ENCODE data around the gene TCAIM. TPM values are rescaled to one million over a fixed set of nuclear protein-coding genes. Genes with fewer than 3 reads are reported as not detected.

TCAIM gene
- 10 to 100 TPM; 18.7 to 24.0 (median 22.0) TPM for total RNA-seq
- polyA plus RNA-seq = 10 to 100 TPM; 11.1 to 18.8 TPM
- long read RNA-seq, donor 1, transcript TCAIM-203 (4 exons, 2,178 nt) = major isoform, 20 of 55 reads
- long read RNA-seq, donor 1, transcript TCAIM-202 (4 exons, 1,998 nt) = minor isoform, 6 of 55 reads
- long read RNA-seq, donor 1, partial matches to known transcripts = 5 of 55 reads
- long read RNA-seq, donor 1, other reads (novel, unspliced or antisense) = 12 of 55 reads
- long read RNA-seq, donor 2, partial matches to known transcripts = 0 of 4 reads
- long read RNA-seq, donor 2, other reads (novel, unspliced or antisense) = 0 of 4 reads
- long read RNA-seq, donor 3, transcript TCAIM-203 (4 exons, 2,178 nt) = major isoform, 9 of 38 reads
- long read RNA-seq, donor 3, transcript TCAIM-204 (11 exons, 3,306 nt) = minor isoform, 7 of 38 reads
- long read RNA-seq, donor 3, partial matches to known transcripts = 0 of 38 reads
- long read RNA-seq, donor 3, other reads (novel, unspliced or antisense) = 16 of 38 reads

GRCh38 chr3:44338010-44338827, at the start of gene TCAIM:
Gene TCAIM, plus strand, starts transcription at chr3:44338766. Its CDS starts 16,017 bp downstream, at chr3:44354783.
- Histone ChIP-seq H3K27me3 (no peaks in the 10 kb centered on the region), H3K4me3 (peak within 1 kb of the TSS; percentile 76), H3K9me3 (no peaks in the 10 kb centered on the region), H3K27ac (peak within 1 kb of the TSS; percentile 73 to 98), H3K36me3 (no peaks in the 10 kb centered on the region), H3K4me1 (ENCODE audit: insufficient read depth) (no peaks in the 10 kb centered on the region)
- intact Hi-C loops (cut with DNase I) = loop anchor here in 2 of 4 donors (10.0 kb wide), 2 partner anchors 57 to 287 kb away; partner anchors contain the start of gene ZNF197 (in 1 of the 2)
- TF ChIP-seq POLR2A (IDR thresholded peaks at IDR 0.05) (peak; percentile 89), EP300 (IDR thresholded peaks at IDR 0.05) (no peak)
- WGBS, 3 donors = 0 to 1% (median 1%) methylated on average over 39 to 77 of the region's 77 CpGs
- DNase-seq = peak; percentile 97 to 98 (median 98)

GRCh38 chr3:44289882-44290462, 48.6 kb upstream of the TCAIM start:
- Histone ChIP-seq H3K9me3 (no peaks in the 10 kb centered on the region), H3K4me1 (ENCODE audit: insufficient read depth) (no peaks in the 10 kb centered on the region), H3K36me3 (no peaks in the 10 kb centered on the region), H3K27me3 (no peaks in the 10 kb centered on the region), H3K27ac (no peak overlapping the region), H3K4me3 (no peak overlapping the region)
- intact Hi-C loops (cut with DNase I) = no loop called here
- DNase-seq = no peak
- TF ChIP-seq CTCF (IDR thresholded peaks at IDR 0.05) (no peak), POLR2A (IDR thresholded peaks at IDR 0.05) (no peak), EP300 (IDR thresholded peaks at IDR 0.05) (no peak)
- WGBS, 3 donors = 58 to 71% (median 59%) methylated on average over 3 of the region's 3 CpGs

GRCh38 chr3:44292276-44292675, 46.3 kb upstream of the TCAIM start:
- Histone ChIP-seq H3K27ac (no peak overlapping the region), H3K27me3 (no peaks in the 10 kb centered on the region), H3K4me1 (ENCODE audit: insufficient read depth) (no peaks in the 10 kb centered on the region), H3K36me3 (no peaks in the 10 kb centered on the region), H3K9me3 (no peaks in the 10 kb centered on the region), H3K4me3 (no peak overlapping the region)
- DNase-seq = no peak
- no peak for TF ChIP-seq EP300 (IDR thresholded peaks at IDR 0.05)
- no peak for TF ChIP-seq POLR2A (IDR thresholded peaks at IDR 0.05)
- no peak for TF ChIP-seq CTCF (IDR thresholded peaks at IDR 0.05)
- 82 to 93% (median 86%) methylated on average over 2 of the region's 2 CpGs for WGBS, 3 donors
- intact Hi-C loops (cut with DNase I) = no loop called here

GRCh38 chr3:44292947-44293346, 45.6 kb upstream of the TCAIM start:
- 91 to 93% (median 93%) methylated on average over 1 of the region's 1 CpG for WGBS, 3 donors
- H3K9me3 ChIP-seq = no peaks in the 10 kb centered on the region
- H3K27ac ChIP-seq = no peak overlapping the region
- no peaks in the 10 kb centered on the region for H3K27me3 ChIP-seq
- no peak for DNase-seq
- no peak overlapping the region for H3K4me3 ChIP-seq
- no peaks in the 10 kb centered on the region for H3K4me1 ChIP-seq (ENCODE audit: insufficient read depth)
- TF ChIP-seq CTCF (IDR thresholded peaks at IDR 0.05) = no peak
- no peak for TF ChIP-seq EP300 (IDR thresholded peaks at IDR 0.05)
- no peak for TF ChIP-seq POLR2A (IDR thresholded peaks at IDR 0.05)
- intact Hi-C loops (cut with DNase I) = no loop called here
- no peaks in the 10 kb centered on the region for H3K36me3 ChIP-seq
